Endothelial cell of umbilical vein (primary cell): ENCODE measurements around the gene TMEM106C. TPM values are rescaled to one million over a fixed set of nuclear protein-coding genes. Genes with fewer than 3 reads are reported as not detected.

Experiments
- BruUV-seq: library from RNA; stranded (reverse); fragments of 400-500 nt; replicated peaks from 2 replicates; lab custom pipeline; 2021; lab: Mats Ljungman, UMichigan
- CTCF ChIA-PET: fragments of 300-600, 350-600 bp; sonication (Branson Sonifier 250); formaldehyde crosslinking; loops from one replicate; lab custom pipeline; 2021; ENCODE audit warnings: antibody characterized with exemption, inconsistent platforms; lab: Charles Lee
- POLR2A ChIA-PET: fragments of 300-600, 350-600 bp; sonication (Branson Sonifier 250); formaldehyde crosslinking; loops from one replicate; lab custom pipeline; 2021; ENCODE audit warnings: antibody characterized with exemption, inconsistent platforms; lab: Charles Lee
- DNase-seq: peaks from one replicate; pipeline ENCODE4 v3.0.0-alpha.2; 2011; ENCODE audit warnings: low read depth, low spot score
- FAIRE-seq: peaks from 2 replicates; lab custom pipeline; 2011; peaks lifted over from hg19 to GRCh38; lab: Jason Lieb, UNC
- H2AFZ ChIP-seq: 2 replicates; pipeline ENCODE4 v1.6.0; 2012; ENCODE audit warnings: low read depth, low read length, control low read depth, inconsistent platforms
- H3K27ac ChIP-seq: 2 replicates; pipeline ENCODE4 v1.5.1; 2011; ENCODE audit warnings: low read depth, mild to moderate bottlenecking, control low read depth, low read length, moderate library complexity; ENCODE audit not compliant: insufficient read depth
- H3K27me3 ChIP-seq, 2 experiments: 2 replicates each; pipeline versions ENCODE4 v1.6.0 to v1.6.1; 2011; ENCODE audit warnings: low read length in 2 of 2, mixed read lengths in 1 of 2; ENCODE audit not compliant: control insufficient read depth in 2 of 2, insufficient read depth in 2 of 2
- H3K36me3 ChIP-seq, 2 experiments: 2 replicates in 1 of 2; 3 replicates in 1 of 2; pipeline ENCODE4 v1.5.1; 2011; ENCODE audit warnings: low read length in 2 of 2, mild to moderate bottlenecking in 1 of 2, moderate library complexity in 1 of 2; ENCODE audit not compliant: control insufficient read depth in 2 of 2, insufficient read depth in 2 of 2; ENCODE audit errors: extremely low read depth in 1 of 2
- H3K4me1 ChIP-seq: 3 replicates; pipeline ENCODE4 v1.5.1; 2011; ENCODE audit warnings: mild to moderate bottlenecking, low read length; ENCODE audit not compliant: control insufficient read depth, insufficient read depth; ENCODE audit errors: extremely low read depth
- H3K4me2 ChIP-seq: 2 replicates; pipeline ENCODE4 v1.6.1; 2011; ENCODE audit warnings: low read length, control low read depth, mixed read lengths; ENCODE audit not compliant: insufficient read depth
- H3K4me3 ChIP-seq, 3 experiments: fragments of 200-600 bp in 1 of 3; sonication (generic), shearing (Covaris generic) in 1 of 3; replicated peaks in 1 of 3; 2 replicates each; pipeline ENCODE4 v1.5.1; 2011 to 2016; ENCODE audit warnings: control low read depth in 3 of 3, low read length in 3 of 3, mild to moderate bottlenecking in 2 of 3, inconsistent platforms in 1 of 3, low read depth in 1 of 3, moderate library complexity in 1 of 3; ENCODE audit not compliant: insufficient read depth in 1 of 3
- H3K79me2 ChIP-seq: 2 replicates; pipeline ENCODE4 v1.6.0; 2012; ENCODE audit warnings: low read length, inconsistent platforms; ENCODE audit not compliant: control insufficient read depth, insufficient read depth
- H3K9ac ChIP-seq: replicated peaks from 2 replicates; pipeline ENCODE3; 2011; ENCODE audit warnings: low read length, control low read depth; ENCODE audit not compliant: insufficient read depth; ENCODE audit errors: extremely low read depth
- H3K9me1 ChIP-seq: replicated peaks from 3 replicates; pipeline ENCODE4 v1.6.0; 2011; ENCODE audit warnings: mild to moderate bottlenecking, low read length; ENCODE audit not compliant: control insufficient read depth, insufficient read depth; ENCODE audit errors: extremely low read depth
- H3K9me3 ChIP-seq: replicated peaks from 2 replicates; pipeline ENCODE4 v1.5.1; 2012; ENCODE audit warnings: low read length, inconsistent platforms; ENCODE audit not compliant: control insufficient read depth, insufficient read depth
- H4K20me1 ChIP-seq: replicated peaks from 2 replicates; pipeline ENCODE3; 2011; ENCODE audit warnings: mild to moderate bottlenecking, low read length; ENCODE audit not compliant: control insufficient read depth, insufficient read depth; ENCODE audit errors: extremely low read depth
- GATA2 ChIP-seq: IDR thresholded peaks from 2 replicates; pipeline ENCODE4 v1.7.0; 2011; ENCODE audit warnings: low read depth, mild to moderate bottlenecking, moderate library complexity, mixed read lengths, low read length; ENCODE audit not compliant: insufficient read length, insufficient read depth
- JUN ChIP-seq: IDR thresholded peaks from 2 replicates; pipeline ENCODE4 v1.6.1; 2011; ENCODE audit warnings: borderline replicate concordance, low read depth; ENCODE audit not compliant: insufficient read length, insufficient read depth
- MYC ChIP-seq: IDR thresholded peaks from one replicate; pipeline ENCODE4 v1.6.1; 2011; ENCODE audit warnings: mild to moderate bottlenecking, low read depth, low read length
- POLR2AphosphoS5 ChIP-seq: IDR thresholded peaks from 2 replicates; pipeline ENCODE4 v1.6.1; 2012; ENCODE audit warnings: low read depth, mild to moderate bottlenecking, control low read depth, low read length, moderate library complexity; ENCODE audit not compliant: insufficient read depth
- dilution Hi-C: fragments of 300-500 bp; cut with MboI; formaldehyde crosslinking; loops from one replicate; pipeline ENCODE4 v1.15.0; 2019; ENCODE audit warnings: low sequenced_read_pairs; ENCODE audit not compliant: extremely low pct_ligation_motif_present
- intact Hi-C: fragments of 100-400 bp; cut with micrococcal nuclease; formaldehyde crosslinking; loops from one replicate; pipeline ENCODE4 v1.10.0; 2022
- polyA plus RNA-seq, 4 experiments: library from polyadenylated mRNA; depleted of rRNA in 3 of 4; stranded (reverse) in 3 of 4; unstranded in 1 of 4; fragments of >200 nt; gene quantifications; 2 replicates each; pipeline versions ENCODE4 v1.2.1 to v1.2.3, GENCODE V29; 2011 to 2012; ENCODE audit warnings: missing spikeins in 1 of 4
- total RNA-seq: library from RNA; stranded (reverse); gene quantifications from 2 replicates; pipeline ENCODE4 v1.2.3, GENCODE V29; 2021
- TF ChIP-seq, protein P1 (sequence below): IDR thresholded peaks from 2 replicates; pipeline ENCODE4 v1.6.1; 2011; ENCODE audit not compliant: insufficient read depth, insufficient read length
- TF ChIP-seq, protein P2 (sequence below), 2 donors: IDR thresholded peaks; 1 replicate in 1 of 2; 2 replicates in 1 of 2; pipeline ENCODE4 v1.5.1; 2011; ENCODE audit warnings: low read length in 2 of 2, mild to moderate bottlenecking in 2 of 2, moderate library complexity in 2 of 2, control low read depth in 1 of 2, inconsistent platforms in 1 of 2, low read depth in 1 of 2; ENCODE audit not compliant: insufficient read depth in 1 of 2; ENCODE audit errors: extremely low read depth in 1 of 2

TMEM106C gene
- total and polyA plus RNA-seq, 2 donors (not counting 3 experiments of a cell fraction or from before 2014, with no cell fraction given) = 84.4 to 148 TPM

DNA sequence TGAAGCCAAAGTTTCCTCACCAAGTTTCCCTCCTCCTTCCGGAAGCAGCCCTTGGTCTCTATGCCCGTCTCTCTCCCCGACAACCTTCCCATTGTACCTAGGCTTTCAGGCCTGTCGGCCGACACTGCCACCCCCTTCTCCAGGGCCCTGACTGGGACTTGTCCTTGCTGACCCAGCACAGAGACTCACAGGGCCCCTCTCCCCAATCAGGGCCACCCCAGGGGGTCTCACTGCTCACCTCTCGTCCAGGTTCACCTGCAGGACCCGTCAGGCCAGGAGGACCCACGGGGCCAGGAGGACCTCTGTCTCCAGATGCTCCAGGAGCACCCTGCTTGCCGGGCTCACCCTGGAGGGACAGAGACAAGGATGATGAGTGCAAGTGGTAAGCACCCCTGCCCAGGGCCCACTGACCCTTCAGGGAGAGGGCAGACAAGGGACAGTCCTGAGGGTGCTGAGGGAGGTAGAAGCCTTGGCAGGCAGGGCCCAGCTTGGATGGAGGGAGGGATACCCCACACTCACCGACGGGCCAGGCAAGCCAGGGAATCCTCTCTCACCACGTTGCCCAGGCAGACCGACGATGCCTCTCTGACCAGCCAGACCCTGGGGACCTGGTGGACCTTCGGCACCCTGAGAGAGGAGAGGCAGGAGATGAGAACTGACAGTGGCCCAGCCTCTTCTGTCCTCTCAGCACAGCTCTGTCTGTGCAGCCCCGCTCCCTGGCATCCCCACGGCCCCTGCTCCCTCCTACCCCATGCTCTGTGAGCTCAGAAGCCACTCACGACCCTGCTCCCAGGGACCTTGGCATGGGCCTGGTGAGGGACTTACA lies 14.6 kb downstream of the TMEM106C start:
- no peaks in the 10 kb centered on the region for H3K36me3 ChIP-seq
- BruUV-seq = no TSS peak
- H4K20me1 ChIP-seq = no peaks in the 10 kb centered on the region
- no peak for DNase-seq
- H3K9ac ChIP-seq = no peak overlapping the region
- no peak overlapping the region for H3K4me2 ChIP-seq
- H3K4me3 ChIP-seq = no peak overlapping the region
- ChIA-PET POLR2A (no interaction called here), CTCF (no interaction called here)
- TF ChIP-seq POLR2AphosphoS5 (no peak), MYC (no peak), GATA2 (no peak), JUN (no peak)
- TF ChIP-seq, protein P1, sequence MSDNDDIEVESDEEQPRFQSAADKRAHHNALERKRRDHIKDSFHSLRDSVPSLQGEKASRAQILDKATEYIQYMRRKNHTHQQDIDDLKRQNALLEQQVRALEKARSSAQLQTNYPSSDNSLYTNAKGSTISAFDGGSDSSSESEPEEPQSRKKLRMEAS = no peak
- TF ChIP-seq, protein P2, sequence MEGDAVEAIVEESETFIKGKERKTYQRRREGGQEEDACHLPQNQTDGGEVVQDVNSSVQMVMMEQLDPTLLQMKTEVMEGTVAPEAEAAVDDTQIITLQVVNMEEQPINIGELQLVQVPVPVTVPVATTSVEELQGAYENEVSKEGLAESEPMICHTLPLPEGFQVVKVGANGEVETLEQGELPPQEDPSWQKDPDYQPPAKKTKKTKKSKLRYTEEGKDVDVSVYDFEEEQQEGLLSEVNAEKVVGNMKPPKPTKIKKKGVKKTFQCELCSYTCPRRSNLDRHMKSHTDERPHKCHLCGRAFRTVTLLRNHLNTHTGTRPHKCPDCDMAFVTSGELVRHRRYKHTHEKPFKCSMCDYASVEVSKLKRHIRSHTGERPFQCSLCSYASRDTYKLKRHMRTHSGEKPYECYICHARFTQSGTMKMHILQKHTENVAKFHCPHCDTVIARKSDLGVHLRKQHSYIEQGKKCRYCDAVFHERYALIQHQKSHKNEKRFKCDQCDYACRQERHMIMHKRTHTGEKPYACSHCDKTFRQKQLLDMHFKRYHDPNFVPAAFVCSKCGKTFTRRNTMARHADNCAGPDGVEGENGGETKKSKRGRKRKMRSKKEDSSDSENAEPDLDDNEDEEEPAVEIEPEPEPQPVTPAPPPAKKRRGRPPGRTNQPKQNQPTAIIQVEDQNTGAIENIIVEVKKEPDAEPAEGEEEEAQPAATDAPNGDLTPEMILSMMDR (IDR thresholded peaks at IDR 0.05; ENCODE audit: extremely low read depth in 1 of 2, insufficient read depth in 1 of 2, low read depth in 1 of 2, low read length in 2 of 2) = no peak
- no peaks in the 10 kb centered on the region for H3K9me1 ChIP-seq
- dilution Hi-C loops (no loop called here), intact Hi-C loops (no loop called here)
- FAIRE-seq = no peak
- no peak overlapping the region for H2AFZ ChIP-seq
- peaks cover 0 to 2% of the 10 kb centered on the region in 2 experiments for H3K27me3 ChIP-seq
- H3K9me3 ChIP-seq = no peaks in the 10 kb centered on the region
- H3K4me1 ChIP-seq = no peaks in the 10 kb centered on the region
- H3K79me2 ChIP-seq = no peaks in the 10 kb centered on the region
- H3K27ac ChIP-seq = no peak overlapping the region
